PFSK-1 (cell line): Measurements from ENCODE around the gene UBXN7.

Source experiments
- POLR2AphosphoS5 ChIP-seq: IDR thresholded peaks from 2 replicates; pipeline ENCODE4 v1.6.1; 2012; ENCODE audit warnings: low read depth, mild to moderate bottlenecking, control low read depth, low read length, moderate library complexity
- REST ChIP-seq, 2 experiments: IDR thresholded peaks; 2 replicates each; pipeline versions ENCODE4 v1.6.1 to v1.8.0; 2011 to 2012; ENCODE audit warnings: low read depth in 2 of 2, low read length in 2 of 2, control low read depth in 1 of 2, inconsistent platforms in 1 of 2, mild to moderate bottlenecking in 1 of 2, moderate library complexity in 1 of 2; ENCODE audit not compliant: insufficient read depth in 1 of 2

- TF ChIP-seq POLR2AphosphoS5, result no peak
- TF ChIP-seq REST (IDR thresholded peaks at IDR 0.05; ENCODE audit: insufficient read depth in 1 of 2, low read depth in 2 of 2, low read length in 2 of 2), result no peak
Measured at GRCh38 chr3:196336319-196337145, 95.7 kb downstream of the UBXN7 start.
